Measurements from ENCODE around the gene ST8SIA6. TPM values are rescaled to one million over a fixed set of nuclear protein-coding genes. Genes with fewer than 3 reads are reported as not detected.

ST8SIA6 gene
- total RNA-seq, 1 donor: 0.36 TPM

- H3K27me3 ChIP-seq (ENCODE audit: insufficient read depth, low read length): peaks cover 3% of the 10 kb centered on the region
- no peaks in the 10 kb centered on the region for H3K79me2 ChIP-seq (ENCODE audit: insufficient read depth, low read length)
- no peak overlapping the region for H3K4me3 ChIP-seq (ENCODE audit: insufficient read depth, low read length)
- peak overlapping the region; percentile 10 for H3K4me2 ChIP-seq (ENCODE audit: insufficient read depth, low read length)
- peak; percentile 41 for DNase-seq (ENCODE audit: insufficient read length, low spot score, missing footprints)
- peak overlapping the region; percentile 32 for H2AFZ ChIP-seq (ENCODE audit: low read length)
- H4K20me1 ChIP-seq (ENCODE audit: insufficient read depth, low read length): no peaks in the 10 kb centered on the region
- no peaks in the 10 kb centered on the region for H3K9me3 ChIP-seq (ENCODE audit: low read depth, low read length)
- no peak overlapping the region for H3K27ac ChIP-seq (ENCODE audit: low read depth, low read length)
- H3K4me1 ChIP-seq (ENCODE audit: insufficient read depth, low read length): no peaks in the 10 kb centered on the region
- H3K36me3 ChIP-seq (ENCODE audit: insufficient read depth, low read length): no peaks in the 10 kb centered on the region
- no peak for TF ChIP-seq CTCF (IDR thresholded peaks at IDR 0.05; ENCODE audit: extremely low read depth, low read depth, low read length)
Measured at GRCh38 chr10:17387861-17388503, 66.4 kb downstream of the ST8SIA6 start.

GRCh38 chr10:17386616-17387075, 67.7 kb downstream of the ST8SIA6 start:
- Histone ChIP-seq H3K4me3 (ENCODE audit: insufficient read depth, low read length) (no peak overlapping the region), H3K27me3 (ENCODE audit: insufficient read depth, low read length) (no peaks in the 10 kb centered on the region), H3K4me2 (ENCODE audit: insufficient read depth, low read length) (no peak overlapping the region), H3K4me1 (ENCODE audit: insufficient read depth, low read length) (no peaks in the 10 kb centered on the region), H2AFZ (ENCODE audit: low read length) (no peak overlapping the region), H3K27ac (ENCODE audit: low read depth, low read length) (no peak overlapping the region), H3K36me3 (ENCODE audit: insufficient read depth, low read length) (no peaks in the 10 kb centered on the region), H3K9me3 (ENCODE audit: low read depth, low read length) (no peaks in the 10 kb centered on the region), H3K79me2 (ENCODE audit: insufficient read depth, low read length) (no peaks in the 10 kb centered on the region), H4K20me1 (ENCODE audit: insufficient read depth, low read length) (no peaks in the 10 kb centered on the region)
- DNase-seq (ENCODE audit: insufficient read length, low spot score, missing footprints): peak; percentile 19
- TF ChIP-seq CTCF (IDR thresholded peaks at IDR 0.05; ENCODE audit: extremely low read depth, low read depth, low read length): no peak

- Histone ChIP-seq H3K79me2 (ENCODE audit: insufficient read depth, low read length) (no peaks in the 10 kb centered on the region), H3K9me3 (ENCODE audit: low read depth, low read length) (no peaks in the 10 kb centered on the region), H3K4me2 (ENCODE audit: insufficient read depth, low read length) (no peak overlapping the region), H3K4me3 (ENCODE audit: insufficient read depth, low read length) (no peak overlapping the region), H3K4me1 (ENCODE audit: insufficient read depth, low read length) (no peaks in the 10 kb centered on the region), H3K27ac (ENCODE audit: low read depth, low read length) (no peak overlapping the region), H3K27me3 (ENCODE audit: insufficient read depth, low read length) (no peaks in the 10 kb centered on the region), H4K20me1 (ENCODE audit: insufficient read depth, low read length) (no peaks in the 10 kb centered on the region), H3K36me3 (ENCODE audit: insufficient read depth, low read length) (no peaks in the 10 kb centered on the region), H2AFZ (ENCODE audit: low read length) (no peak overlapping the region)
- DNase-seq (ENCODE audit: insufficient read length, low spot score, missing footprints): no peak
- TF ChIP-seq CTCF (IDR thresholded peaks at IDR 0.05; ENCODE audit: extremely low read depth, low read depth, low read length): no peak
Measured at GRCh38 chr10:17386021-17386420, 68.4 kb downstream of the ST8SIA6 start.

- H3K4me1 ChIP-seq (ENCODE audit: insufficient read depth, low read length): no peaks in the 10 kb centered on the region
- no peak overlapping the region for H3K4me2 ChIP-seq (ENCODE audit: insufficient read depth, low read length)
- H3K27me3 ChIP-seq (ENCODE audit: insufficient read depth, low read length): no peaks in the 10 kb centered on the region
- no peak overlapping the region for H2AFZ ChIP-seq (ENCODE audit: low read length)
- no peak for DNase-seq (ENCODE audit: insufficient read length, low spot score, missing footprints)
- TF ChIP-seq CTCF (IDR thresholded peaks at IDR 0.05; ENCODE audit: extremely low read depth, low read depth, low read length): no peak
- no peak overlapping the region for H3K4me3 ChIP-seq (ENCODE audit: insufficient read depth, low read length)
- H4K20me1 ChIP-seq (ENCODE audit: insufficient read depth, low read length): no peaks in the 10 kb centered on the region
- H3K27ac ChIP-seq (ENCODE audit: low read depth, low read length): no peak overlapping the region
- H3K36me3 ChIP-seq (ENCODE audit: insufficient read depth, low read length): no peaks in the 10 kb centered on the region
- no peaks in the 10 kb centered on the region for H3K9me3 ChIP-seq (ENCODE audit: low read depth, low read length)
- no peaks in the 10 kb centered on the region for H3K79me2 ChIP-seq (ENCODE audit: insufficient read depth, low read length)
Measured at GRCh38 chr10:17385066-17385465, 69.3 kb downstream of the ST8SIA6 start.
